Measurements from ENCODE around the gene SAMD4B. TPM values are rescaled to one million over a fixed set of nuclear protein-coding genes. Genes with fewer than 3 reads are reported as not detected.

Gene SAMD4B
- total and polyA plus RNA-seq, 9 of the 15 experiments (the other 6 are each of a cell fraction or from before 2014, with no cell fraction given): 3.4 to 90.5 (median 38.0) TPM

DNA sequence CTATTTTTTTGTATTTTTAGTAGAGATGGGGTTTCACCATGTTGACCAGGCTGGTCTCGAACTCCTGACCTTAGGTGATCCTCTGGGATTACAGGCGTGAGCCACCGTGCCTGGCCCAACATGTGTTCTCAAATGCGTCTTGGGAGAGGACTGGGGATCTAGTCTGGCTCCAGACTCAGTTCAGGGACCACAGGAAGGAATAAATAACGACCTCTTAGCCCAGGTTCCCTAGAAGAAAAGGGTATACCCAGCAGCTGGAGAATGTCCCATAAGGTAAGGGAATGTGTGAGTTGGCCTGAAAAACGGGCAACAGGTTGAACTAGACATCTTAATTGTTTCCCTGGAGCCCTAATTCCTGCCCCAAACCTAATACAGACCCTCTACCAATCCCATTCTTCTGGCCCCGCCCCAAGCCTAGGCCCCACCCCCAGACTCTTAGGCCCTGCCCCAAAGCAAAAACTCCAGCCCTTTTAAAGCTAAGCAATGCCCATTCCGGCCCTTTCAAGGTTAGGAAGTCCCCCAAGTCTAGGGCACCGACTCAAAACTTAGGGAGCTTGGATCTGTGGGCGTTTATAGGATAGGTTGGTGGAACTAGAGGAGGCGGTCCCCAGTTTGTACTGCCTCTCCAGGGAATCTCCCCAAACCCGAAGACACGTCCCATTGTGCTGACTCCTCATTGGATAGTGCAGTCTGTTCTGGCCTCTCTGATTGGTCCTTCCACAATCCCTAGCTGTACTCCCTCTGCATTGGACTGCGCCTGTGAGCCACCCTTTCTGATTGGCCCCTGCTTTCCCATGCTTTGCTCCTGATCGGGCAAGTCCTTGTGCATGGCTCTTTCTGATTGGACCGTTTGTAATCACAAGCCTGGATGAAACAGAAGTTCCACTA is 16.2 kb upstream of the SAMD4B start (continued):
- TF ChIP-seq BCL6 (CRISPR knock-in tag; IDR thresholded peaks at IDR 0.05) (no peak), KDM1A (IDR thresholded peaks at IDR 0.05) (peak in 1 of 2 experiments; percentile 39; a peak in 1 of 4 replicates), FOS (IDR thresholded peaks at IDR 0.05; ENCODE audit: extremely low read depth, insufficient read length) (peak; percentile 78)

DNA sequence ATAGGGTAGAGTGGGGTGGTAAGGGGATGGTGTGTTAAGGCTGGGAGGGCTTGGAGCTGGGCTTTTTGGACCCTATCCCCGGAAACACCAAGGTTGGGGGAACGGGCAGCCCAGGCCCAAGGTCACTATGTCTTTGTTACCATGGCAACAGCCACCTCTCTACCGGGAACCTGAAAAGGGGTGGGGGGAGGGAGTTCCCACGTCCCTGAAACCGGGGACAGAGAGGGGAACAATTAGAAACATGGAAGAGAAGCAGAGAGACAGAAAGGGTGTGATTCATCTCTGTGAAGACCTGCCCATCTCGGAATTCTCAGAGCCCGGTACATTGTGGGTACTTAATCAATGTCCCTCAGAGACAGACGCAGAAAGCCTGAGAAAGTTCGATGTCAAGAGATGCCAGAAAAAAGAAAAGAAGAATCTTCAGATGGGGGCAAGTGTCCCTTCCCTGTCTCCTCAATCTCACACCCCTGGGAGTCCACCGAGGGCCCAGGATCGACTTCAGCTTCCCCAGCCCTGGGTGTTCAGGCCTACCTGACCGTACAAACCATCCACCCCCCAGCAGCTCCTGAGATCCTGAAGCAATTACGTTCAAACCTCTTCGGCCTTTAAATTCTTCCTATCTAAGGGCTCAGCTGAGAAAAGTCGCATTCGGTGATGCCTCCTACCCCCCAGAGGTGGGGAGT is 14.7 kb upstream of the SAMD4B start:
- FAIRE-seq: no peak
- intact Hi-C loops (cut with micrococcal nuclease): loop anchor here (1.0 kb wide), 2 partner anchors 115 to 205 kb away; no protein-coding TSS in a partner anchor
- no peak for DNase-seq (ENCODE audit: extremely low read depth in 1 of 4, low spot score in 3 of 4)
- H3K9me3 ChIP-seq (replicated peaks; ENCODE audit: control insufficient read depth, insufficient read depth, low read depth, low read length): no peaks in the 10 kb centered on the region
- ATAC-seq: no peak
- H3K9me1 ChIP-seq (ENCODE audit: control insufficient read depth, insufficient read depth, low read length): no peaks in the 10 kb centered on the region
- H3K4me1 ChIP-seq (replicated peaks in 1 of 2; ENCODE audit: control insufficient read depth in 2 of 2, insufficient read depth in 2 of 2, low read length in 2 of 2): peaks cover 0 to 3% of the 10 kb centered on the region in 2 experiments; a peak in 2 of 5 replicates
- H4K20me1 ChIP-seq (replicated peaks; ENCODE audit: control insufficient read depth, insufficient read depth, low read length): no peaks in the 10 kb centered on the region
- H3K27ac ChIP-seq (ENCODE audit: extremely low read depth, low read depth, low read length): no peak overlapping the region
- in situ Hi-C loops (cut with MboI): loop anchor here (5.0 kb wide), 2 partner anchors 115 to 205 kb away; no protein-coding TSS in a partner anchor
- no peak overlapping the region for H3K9ac ChIP-seq (ENCODE audit: insufficient read depth in 1 of 2, low read depth in 2 of 2, low read length in 2 of 2)
- ChIA-PET CTCF (ENCODE audit: low intra/inter-chr PET ratio) (interaction anchor here (1.3 to 4.3 kb wide), 5 partner anchors 84 to 217 kb away, joined by 3 to 34 read pairs (median 14); no protein-coding TSS in a partner anchor), POLR2A (interaction anchor here (0.7 to 1.1 kb wide), 4 partner anchors 17 to 290 kb away, joined by 3 read pairs; partner anchors contain the start of gene PAK4)
- peak; percentile 92 for TF ChIP-seq RFX1 (IDR thresholded peaks at IDR 0.05)
- TF ChIP-seq DIDO1 (tag; IDR thresholded peaks at IDR 0.05; ENCODE audit: low read depth): no peak
- 62% methylated on average over 11 of the region's 16 CpGs for WGBS (ENCODE audit: insufficient coverage, low coverage, missing lambda C conversion rate)
- no peaks in the 10 kb centered on the region for H3K79me2 ChIP-seq (ENCODE audit: control insufficient read depth, insufficient read depth, low read length)
- no TSS peak for BruUV-seq (replicated peaks)
- no peak overlapping the region for H3K4me2 ChIP-seq (ENCODE audit: insufficient read depth, low read length)
- H2AFZ ChIP-seq (ENCODE audit: low read depth, low read length): no peak overlapping the region
- no peaks in the 10 kb centered on the region for H3K27me3 ChIP-seq (ENCODE audit: control insufficient read depth in 2 of 2, insufficient read depth in 2 of 2, low read length in 2 of 2)
- no peaks in the 10 kb centered on the region for H3K36me3 ChIP-seq (ENCODE audit: control insufficient read depth, insufficient read depth, low read length)
- H3K4me3 ChIP-seq: no peak overlapping the region

Measured in K562 (cell line).